K562 (cell line): Measurements from ENCODE around the gene ARFGEF3. TPM values are rescaled to one million over a fixed set of nuclear protein-coding genes. Genes with fewer than 3 reads are reported as not detected.

Experiments
- ATAC-seq: fragments of 200-7000 bp; cut with Tn5 transposase; 3 replicates; pipeline ENCODE4 v1.9.1; 2020; ENCODE audit warnings: moderate library complexity
- BruUV-seq: library from RNA; stranded (reverse); fragments of 400-500 nt; replicated peaks from 2 replicates; lab custom pipeline; 2021; lab: Mats Ljungman, UMichigan
- CTCF ChIA-PET: fragments of 300-600 bp; formaldehyde crosslinking; extraction: SDS; loops from one replicate; lab custom pipeline; 2021; ENCODE audit warnings: low intra/inter-chr PET ratio; lab: Yijun Ruan, JAX
- POLR2A ChIA-PET: fragments of 300-600, 350-650 bp; sonication (Branson Sonifier 250); formaldehyde crosslinking; extraction: SDS; loops from one replicate; lab custom pipeline; 2021; ENCODE audit warnings: antibody characterized with exemption, inconsistent platforms; lab: Yijun Ruan, JAX
- DNase-seq, 4 experiments: peaks; one replicate each; pipeline versions ENCODE4 v3.0.0 to v3.0.0-alpha.2; 2011 to 2018; ENCODE audit warnings: low spot score in 3 of 4, mixed read lengths in 3 of 4; ENCODE audit errors: extremely low read depth in 1 of 4
- FAIRE-seq: peaks from 2 replicates; lab custom pipeline; 2011; peaks lifted over from hg19 to GRCh38; lab: Jason Lieb, UNC
- H2AFZ ChIP-seq: 2 replicates; pipeline ENCODE4 v1.6.0; 2011; ENCODE audit warnings: low read depth, low read length, control low read depth, inconsistent platforms
- H3K27ac ChIP-seq: fragments of 200-600 bp; 3 replicates; pipeline ENCODE4 v1.8.0; 2011; ENCODE audit warnings: low read depth, mild to moderate bottlenecking, control low read depth, inconsistent platforms, low read length, moderate library complexity, mixed read lengths; ENCODE audit errors: extremely low read depth
- H3K27me3 ChIP-seq, 2 experiments: fragments of 300-600 bp in 1 of 2; 2 replicates in 1 of 2; 3 replicates in 1 of 2; pipeline versions ENCODE4 v1.6.0 to v1.8.0; 2011; ENCODE audit warnings: inconsistent platforms in 2 of 2, low read length in 2 of 2, mild to moderate bottlenecking in 1 of 2, mixed read lengths in 1 of 2, moderate library complexity in 1 of 2; ENCODE audit not compliant: control insufficient read depth in 2 of 2, insufficient read depth in 2 of 2
- H3K36me3 ChIP-seq: fragments of 300-600 bp; 3 replicates; pipeline ENCODE4 v1.8.0; 2011; ENCODE audit warnings: mild to moderate bottlenecking, low read length, inconsistent platforms; ENCODE audit not compliant: control insufficient read depth, insufficient read depth
- H3K4me1 ChIP-seq, 2 experiments: fragments of 200-600 bp in 1 of 2; replicated peaks in 1 of 2; 2 replicates in 1 of 2; 3 replicates in 1 of 2; pipeline versions ENCODE4 v1.5.1 to v1.8.0; 2011; ENCODE audit warnings: inconsistent platforms in 2 of 2, low read length in 2 of 2, mild to moderate bottlenecking in 1 of 2, mixed read lengths in 1 of 2, moderate library complexity in 1 of 2; ENCODE audit not compliant: control insufficient read depth in 2 of 2, insufficient read depth in 2 of 2
- H3K4me2 ChIP-seq: 2 replicates; pipeline ENCODE4 v1.6.1; 2011; ENCODE audit warnings: low read length, control low read depth, inconsistent platforms, mixed read lengths; ENCODE audit not compliant: insufficient read depth
- H3K4me3 ChIP-seq: fragments of 200-600 bp; sonication (generic), shearing (Covaris generic); 2 replicates; pipeline ENCODE4 v1.5.1; 2016; ENCODE audit warnings: control low read depth, inconsistent platforms
- H3K79me2 ChIP-seq: fragments of 200-600 bp; 3 replicates; pipeline ENCODE4 v1.8.0; 2011; ENCODE audit warnings: low read length, inconsistent platforms; ENCODE audit not compliant: control insufficient read depth, insufficient read depth
- H3K9ac ChIP-seq, 2 experiments: 2 replicates each; pipeline versions ENCODE4 v1.6.0 to v1.6.1; 2011; ENCODE audit warnings: low read depth in 2 of 2, low read length in 2 of 2, control low read depth in 1 of 2, inconsistent platforms in 1 of 2, mild to moderate bottlenecking in 1 of 2, mixed read lengths in 1 of 2; ENCODE audit not compliant: insufficient read depth in 1 of 2
- H3K9me1 ChIP-seq: one replicate; pipeline ENCODE4 v1.6.0; 2011; ENCODE audit warnings: inconsistent platforms, mild to moderate bottlenecking, low read length, moderate library complexity; ENCODE audit not compliant: control insufficient read depth, insufficient read depth
- H3K9me3 ChIP-seq: replicated peaks from 2 replicates; pipeline ENCODE4 v1.5.1; 2011; ENCODE audit warnings: low read depth, low read length, inconsistent platforms; ENCODE audit not compliant: control insufficient read depth, insufficient read depth
- H4K20me1 ChIP-seq: replicated peaks from 2 replicates; pipeline ENCODE4 v1.6.1; 2011; ENCODE audit warnings: low read length, inconsistent platforms, mixed read lengths; ENCODE audit not compliant: control insufficient read depth, insufficient read depth
- FIP1L1 ChIP-seq: fragments of 200-400 bp; formaldehyde crosslinking; IDR thresholded peaks from 2 replicates; pipeline ENCODE4 v1.6.1; 2018; ENCODE audit warnings: mild to moderate bottlenecking, low read depth, low read length; ENCODE audit not compliant: poor library complexity, severe bottlenecking
- NFE2L1 ChIP-seq: fragments of 450-650 bp; IDR thresholded peaks from 2 replicates; pipeline ENCODE4 v1.6.1; 2016; ENCODE audit warnings: missing genetic modification characterization, low read depth, mild to moderate bottlenecking, missing compliant biosample characterization, moderate library complexity, borderline replicate concordance
- NFYB ChIP-seq: IDR thresholded peaks from 2 replicates; pipeline ENCODE4 v1.6.1; 2011; ENCODE audit warnings: mild to moderate bottlenecking, moderate library complexity; ENCODE audit not compliant: insufficient read length; ENCODE audit errors: extremely low read depth
- PRMT5 ChIP-seq: sonication (generic); formaldehyde crosslinking; IDR thresholded peaks from 2 replicates; pipeline ENCODE4 v1.5.0; 2020; ENCODE audit warnings: missing genetic modification reagents
- PRPF4 ChIP-seq: fragments of 200-400 bp; formaldehyde crosslinking; IDR thresholded peaks from one replicate; pipeline ENCODE4 v1.6.1; 2017; ENCODE audit warnings: low read length, low read depth, mild to moderate bottlenecking; ENCODE audit not compliant: insufficient read depth, poor library complexity, severe bottlenecking
- TGIF2 ChIP-seq: sonication (generic); formaldehyde crosslinking; IDR thresholded peaks from 2 replicates; pipeline ENCODE4 v1.8.1; 2022; ENCODE audit warnings: mild to moderate bottlenecking, missing genetic modification reagents, moderate library complexity
- ZNF41 ChIP-seq: fragments of 250-450 bp; sonication (Bioruptor Pico); conservative IDR thresholded peaks from 2 replicates; pipeline ENCODE4 v1.4.0; 2020; ENCODE audit warnings: mild to moderate bottlenecking
- ZNF561 ChIP-seq: fragments of 450-650 bp; formaldehyde crosslinking; conservative IDR thresholded peaks from 2 replicates; pipeline ENCODE4 v1.4.0; 2020; ENCODE audit warnings: mild to moderate bottlenecking, moderate library complexity
- WGBS: fragments of 100-300 bp; shearing (Covaris generic); methylation state at CpG from one replicate; pipeline ENCODE4 v1.1.6; 2016; ENCODE audit warnings: low coverage, mixed read lengths; ENCODE audit not compliant: insufficient coverage; ENCODE audit errors: missing lambda C conversion rate; 5-methylcytosine and 5-hydroxymethylcytosine counted together
- in situ Hi-C: fragments of 300-500 bp; cut with MboI; formaldehyde crosslinking; loops from 4 replicates; pipeline ENCODE4 v1.15.0; 2018; ENCODE audit warnings: inconsistent platforms, mixed read lengths
- intact Hi-C: fragments of 100-400 bp; cut with micrococcal nuclease; formaldehyde crosslinking; loops from 2 replicates; pipeline ENCODE4 v1.14.2; 2022
- polyA plus RNA-seq, 8 experiments: library from polyadenylated mRNA; depleted of rRNA in 4 of 8; stranded (reverse) in 5 of 8; unstranded in 3 of 8; fragments of >200 nt; fragmentation: Nextera tagmentation in 2 of 8; fragmentation: Illumina TruSeq in 1 of 8; extraction: Ambion mirVana in 2 of 8; extraction: Trizol in 1 of 8; gene quantifications; 2 replicates each; pipeline versions ENCODE4 v1.2.1 to v1.2.3, GENCODE V29; 2011 to 2014; ENCODE audit warnings: inconsistent platforms in 1 of 8, missing spikeins in 1 of 8
- total RNA-seq, 7 experiments: library from RNA; depleted of rRNA in 6 of 7; stranded (reverse); fragments of >200 nt in 6 of 7; fragmentation: Illumina TruSeq in 2 of 7; extraction: Trizol in 2 of 7; gene quantifications; 2 replicates each; pipeline versions ENCODE4 v1.2.1 to v1.2.3, GENCODE V29; 2011 to 2021; ENCODE audit warnings: low replicate concordance in 1 of 7
- TF ChIP-seq, protein P1 (sequence below): fragments of 250-450 bp; sonication (Bioruptor Pico); IDR thresholded peaks from 2 replicates; pipeline ENCODE4 v1.5.0; 2021; ENCODE audit warnings: mild to moderate bottlenecking, moderate library complexity
- TF ChIP-seq, protein P2 (sequence below), 2 experiments: fragments of 450-650 bp in 1 of 2; sonication (generic) in 1 of 2; formaldehyde crosslinking in 1 of 2; IDR thresholded peaks in 1 of 2; conservative IDR thresholded peaks in 1 of 2; 2 replicates each; pipeline versions ENCODE4 v1.6.1 to v1.8.1; 2016 to 2023; ENCODE audit warnings: mild to moderate bottlenecking in 2 of 2, moderate library complexity in 2 of 2, inconsistent platforms in 1 of 2, missing genetic modification reagents in 1 of 2
- TF ChIP-seq, protein P3 (sequence below): sonication (generic); formaldehyde crosslinking; IDR thresholded peaks from 2 replicates; pipeline ENCODE4 v1.8.0; 2022; ENCODE audit warnings: mild to moderate bottlenecking, missing genetic modification reagents
- TF ChIP-seq, protein P4 (sequence below), 3 experiments: fragments of 200-800 bp in 1 of 3; sonication (Bioruptor generic) in 1 of 3; sonication (generic) in 1 of 3; formaldehyde crosslinking in 1 of 3; IDR thresholded peaks; 2 replicates each; pipeline versions ENCODE4 v1.6.1 to v1.8.0; 2016 to 2022; ENCODE audit warnings: mild to moderate bottlenecking in 2 of 3, missing compliant biosample characterization in 2 of 3, missing genetic modification characterization in 2 of 3, missing genetic modification reagents in 1 of 3
- TF ChIP-seq, protein P5 (sequence below): fragments of 450-650 bp; IDR thresholded peaks from 2 replicates; pipeline ENCODE4 v1.6.1; 2017; ENCODE audit warnings: mild to moderate bottlenecking, moderate library complexity

Gene ARFGEF3
- total and polyA plus RNA-seq, 9 of the 15 experiments (the other 6 are each of a cell fraction or from before 2014, with no cell fraction given): under 0.01 to 0.02 TPM; not detected in 7

DNA sequence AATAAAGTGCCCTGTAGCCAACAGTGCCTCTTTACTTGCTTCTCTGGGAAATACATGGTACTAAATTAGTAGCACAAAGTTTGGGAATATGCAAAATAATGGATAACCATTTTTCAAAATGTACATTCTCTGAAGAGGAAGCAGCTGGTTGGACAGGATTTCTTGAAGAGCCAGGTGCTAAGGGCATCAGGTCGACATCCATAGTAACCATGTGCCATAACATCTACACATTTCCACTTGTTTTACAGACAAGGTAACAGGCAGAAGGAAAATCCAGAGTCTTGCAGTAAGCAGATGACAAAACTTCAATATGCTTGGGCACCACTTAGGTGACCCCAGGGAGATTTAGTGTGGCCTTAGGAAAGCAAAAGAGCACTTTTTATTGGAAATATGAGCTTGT lies 179.4 kb downstream of the ARFGEF3 start:
- no peak for ATAC-seq
- H3K9me3 ChIP-seq: no peaks in the 10 kb centered on the region
- no peaks in the 10 kb centered on the region for H4K20me1 ChIP-seq
- no peaks in the 10 kb centered on the region; a peak in 1 of 5 replicates for H3K4me1 ChIP-seq
- ChIA-PET CTCF (no interaction called here), POLR2A (no interaction called here)
- H2AFZ ChIP-seq: no peak overlapping the region
- in situ Hi-C loops (no loop called here), intact Hi-C loops (no loop called here)
- BruUV-seq: no TSS peak
- peaks cover 3 to 10% of the 10 kb centered on the region in 2 experiments; a peak in 3 of 5 replicates for H3K27me3 ChIP-seq
- no peak overlapping the region for H3K27ac ChIP-seq
- H3K4me3 ChIP-seq: no peak overlapping the region
- no peak overlapping the region for H3K4me2 ChIP-seq
- H3K9ac ChIP-seq: no peak overlapping the region
- no peak for FAIRE-seq
- no peak for DNase-seq
- H3K36me3 ChIP-seq: no peaks in the 10 kb centered on the region
- H3K9me1 ChIP-seq: no peaks in the 10 kb centered on the region
- WGBS: 0% methylated on average over 1 of the region's 1 CpG
- H3K79me2 ChIP-seq: no peaks in the 10 kb centered on the region
- TF ChIP-seq NFE2L1 (tag) (no peak), TGIF2 (CRISPR knock-in tag) (no peak), PRMT5 (CRISPR knock-in tag) (no peak), FIP1L1 (no peak), ZNF561 (CRISPR knock-in tag) (no peak), NFYB (no peak), ZNF41 (CRISPR knock-in tag) (no peak), PRPF4 (no peak)
- TF ChIP-seq, protein P1, sequence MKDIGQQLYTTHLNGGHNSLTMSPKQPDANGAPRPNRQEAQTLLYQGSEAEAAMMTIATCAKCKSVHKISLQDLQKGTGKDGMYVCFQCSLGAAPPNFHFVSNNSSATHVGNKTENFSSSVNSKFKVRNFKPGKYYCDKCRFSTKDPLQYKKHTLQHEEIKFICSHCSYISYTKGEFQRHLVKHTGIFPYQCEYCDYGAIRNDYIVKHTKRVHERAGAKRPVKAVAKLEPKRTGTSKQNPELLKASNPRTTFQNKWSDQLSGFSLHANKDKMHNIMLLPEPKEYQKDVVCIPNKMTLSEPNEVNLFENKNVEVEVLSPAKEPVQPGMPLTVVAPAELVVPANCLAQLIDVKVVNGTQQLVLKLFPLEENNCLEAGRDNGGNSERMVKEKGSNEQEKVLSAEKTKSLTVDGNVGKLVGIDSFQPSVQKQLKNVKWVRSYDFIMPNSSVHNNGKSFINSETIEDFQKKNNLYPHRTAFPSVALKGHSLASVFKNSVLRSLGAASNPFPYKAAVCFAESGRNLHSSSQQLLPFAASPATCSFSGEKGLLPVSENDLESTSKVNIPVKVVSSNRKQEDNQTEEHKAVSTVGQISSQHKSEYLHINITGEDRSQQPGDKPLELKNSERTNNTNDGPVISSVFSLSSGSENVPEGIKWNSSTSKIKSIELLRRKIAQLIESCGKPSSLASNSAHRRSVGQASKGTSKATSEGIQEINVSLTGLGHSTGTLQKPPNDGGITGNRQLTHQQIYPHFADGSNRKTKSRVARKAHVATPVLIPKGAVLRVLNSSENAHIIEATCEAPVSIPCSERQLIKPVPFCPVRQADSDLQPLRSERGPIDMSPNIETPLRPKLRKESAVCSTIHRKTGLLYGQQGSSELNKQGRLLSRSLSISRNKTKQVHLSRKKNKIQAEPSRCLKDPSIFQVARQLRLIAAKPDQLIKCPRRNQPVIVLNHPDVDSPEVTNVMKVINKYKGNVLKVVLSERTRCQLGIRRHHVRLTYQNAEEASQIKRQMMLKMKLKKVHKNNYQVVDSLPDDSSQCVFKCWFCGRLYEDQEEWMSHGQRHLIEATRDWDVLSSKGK (CRISPR knock-in tag): no peak
- TF ChIP-seq, protein P2, sequence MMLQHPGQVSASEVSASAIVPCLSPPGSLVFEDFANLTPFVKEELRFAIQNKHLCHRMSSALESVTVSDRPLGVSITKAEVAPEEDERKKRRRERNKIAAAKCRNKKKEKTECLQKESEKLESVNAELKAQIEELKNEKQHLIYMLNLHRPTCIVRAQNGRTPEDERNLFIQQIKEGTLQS (IDR thresholded peaks at IDR 0.05): no peak
- TF ChIP-seq, protein P2 (CRISPR knock-in tag; conservative IDR thresholded peaks at IDR 0.05): no peak
- TF ChIP-seq, protein P3, sequence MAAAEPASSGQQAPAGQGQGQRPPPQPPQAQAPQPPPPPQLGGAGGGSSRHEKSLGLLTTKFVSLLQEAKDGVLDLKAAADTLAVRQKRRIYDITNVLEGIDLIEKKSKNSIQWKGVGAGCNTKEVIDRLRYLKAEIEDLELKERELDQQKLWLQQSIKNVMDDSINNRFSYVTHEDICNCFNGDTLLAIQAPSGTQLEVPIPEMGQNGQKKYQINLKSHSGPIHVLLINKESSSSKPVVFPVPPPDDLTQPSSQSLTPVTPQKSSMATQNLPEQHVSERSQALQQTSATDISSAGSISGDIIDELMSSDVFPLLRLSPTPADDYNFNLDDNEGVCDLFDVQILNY (CRISPR knock-in tag): no peak
- TF ChIP-seq, protein P4, sequence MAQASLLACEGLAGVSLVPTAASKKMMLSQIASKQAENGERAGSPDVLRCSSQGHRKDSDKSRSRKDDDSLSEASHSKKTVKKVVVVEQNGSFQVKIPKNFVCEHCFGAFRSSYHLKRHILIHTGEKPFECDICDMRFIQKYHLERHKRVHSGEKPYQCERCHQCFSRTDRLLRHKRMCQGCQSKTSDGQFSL (CRISPR knock-in tag; IDR thresholded peaks at IDR 0.05): no peak
- TF ChIP-seq, protein P4 (tag; IDR thresholded peaks at IDR 0.05): no peak
- TF ChIP-seq, protein P5, sequence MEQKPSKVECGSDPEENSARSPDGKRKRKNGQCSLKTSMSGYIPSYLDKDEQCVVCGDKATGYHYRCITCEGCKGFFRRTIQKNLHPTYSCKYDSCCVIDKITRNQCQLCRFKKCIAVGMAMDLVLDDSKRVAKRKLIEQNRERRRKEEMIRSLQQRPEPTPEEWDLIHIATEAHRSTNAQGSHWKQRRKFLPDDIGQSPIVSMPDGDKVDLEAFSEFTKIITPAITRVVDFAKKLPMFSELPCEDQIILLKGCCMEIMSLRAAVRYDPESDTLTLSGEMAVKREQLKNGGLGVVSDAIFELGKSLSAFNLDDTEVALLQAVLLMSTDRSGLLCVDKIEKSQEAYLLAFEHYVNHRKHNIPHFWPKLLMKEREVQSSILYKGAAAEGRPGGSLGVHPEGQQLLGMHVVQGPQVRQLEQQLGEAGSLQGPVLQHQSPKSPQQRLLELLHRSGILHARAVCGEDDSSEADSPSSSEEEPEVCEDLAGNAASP: no peak
